ENCODE measurements around the gene TACC2. TPM values are rescaled to one million over a fixed set of nuclear protein-coding genes. Genes with fewer than 3 reads are reported as not detected.

The TACC2 gene
- total and polyA plus RNA-seq, 2 experiments from 2014 or later, result 4.3 to 16.7 TPM

GRCh38 chr10:122132882-122133565 lies 144.1 kb downstream of the TACC2 start:
- peaks cover 23% of the 10 kb centered on the region; the same call in 1 of the 2 replicates for H3K79me2 ChIP-seq (ENCODE audit: insufficient read depth)
- in situ Hi-C loops (cut with MboI), result no loop called here

GRCh38 chr10:122135251-122136025 lies 146.5 kb downstream of the TACC2 start:
- Histone ChIP-seq H3K9me2 (ENCODE audit: insufficient read depth) (no peaks in the 10 kb centered on the region), H3K4me1 (ENCODE audit: insufficient read depth) (peaks cover 5% of the 10 kb centered on the region), H3K27ac (no peak overlapping the region), H3K36me3 (ENCODE audit: low read depth) (no peaks in the 10 kb centered on the region), H3K79me2 (ENCODE audit: insufficient read depth) (peaks cover 9% of the 10 kb centered on the region; the same call in 1 of the 2 replicates), H3K4me2 (ENCODE audit: unreplicated experiment) (no peak overlapping the region), H2AFZ (no peak overlapping the region), H3K9ac (no peak overlapping the region), H3K27me3 (replicated peaks; ENCODE audit: insufficient read depth) (no peaks in the 10 kb centered on the region), H3F3A (ENCODE audit: insufficient read depth) (peaks cover 7% of the 10 kb centered on the region), H3K9me3 (ENCODE audit: low read depth) (no peaks in the 10 kb centered on the region), H4K20me1 (ENCODE audit: insufficient read depth) (no peaks in the 10 kb centered on the region), H3K4me3 (no peak overlapping the region)
- WGBS, 2 experiments (ENCODE audit: low coverage in 1 of 2, low lambda C conversion rate in 2 of 2, missing lambda C conversion rate in 2 of 2), result 76 to 82% methylated on average over 13 of the region's 13 CpGs
- no peak for TF ChIP-seq EZH2phosphoT487 (IDR thresholded peaks at IDR 0.05; ENCODE audit: insufficient read depth, low read depth)
- TF ChIP-seq EZH2 (IDR thresholded peaks at IDR 0.05; ENCODE audit: insufficient read depth, poor library complexity, severe bottlenecking), result no peak
- in situ Hi-C loops (cut with MboI), result no loop called here
- no peak for DNase-seq

More at GRCh38 chr10:122132882-122133565, 144.1 kb downstream of the TACC2 start:
- DNase-seq, result no peak
- Histone ChIP-seq H3K9ac (no peak overlapping the region), H3K9me2 (ENCODE audit: insufficient read depth) (no peaks in the 10 kb centered on the region), H3K27ac (no peak overlapping the region), H3K27me3 (replicated peaks; ENCODE audit: insufficient read depth) (no peaks in the 10 kb centered on the region), H3K4me3 (no peak overlapping the region), H3F3A (ENCODE audit: insufficient read depth) (0 out of 2 replicates have a peak, but pooled peaks cover 3% of the 10 kb centered on the region), H3K36me3 (ENCODE audit: low read depth) (no peaks in the 10 kb centered on the region), H2AFZ (no peak overlapping the region), H3K4me1 (ENCODE audit: insufficient read depth) (peaks cover 8% of the 10 kb centered on the region), H3K4me2 (ENCODE audit: unreplicated experiment) (no peak overlapping the region), H4K20me1 (ENCODE audit: insufficient read depth) (no peaks in the 10 kb centered on the region), H3K9me3 (ENCODE audit: low read depth) (no peaks in the 10 kb centered on the region)
- 76 to 84% methylated on average over 12 of the region's 12 CpGs for WGBS, 2 experiments (ENCODE audit: low coverage in 1 of 2, low lambda C conversion rate in 2 of 2, missing lambda C conversion rate in 2 of 2)
- no peak for TF ChIP-seq EZH2phosphoT487 (IDR thresholded peaks at IDR 0.05; ENCODE audit: insufficient read depth, low read depth)
- no peak for TF ChIP-seq EZH2 (IDR thresholded peaks at IDR 0.05; ENCODE audit: insufficient read depth, poor library complexity, severe bottlenecking)

- peaks cover 28% of the 10 kb centered on the region for H3K4me1 ChIP-seq (ENCODE audit: insufficient read depth)
- H4K20me1 ChIP-seq (ENCODE audit: insufficient read depth), result no peaks in the 10 kb centered on the region
- TF ChIP-seq EZH2phosphoT487 (IDR thresholded peaks at IDR 0.05; ENCODE audit: insufficient read depth, low read depth) (no peak), EZH2 (IDR thresholded peaks at IDR 0.05; ENCODE audit: insufficient read depth, poor library complexity, severe bottlenecking) (no peak)
- no peaks in the 10 kb centered on the region for H3K27me3 ChIP-seq (replicated peaks; ENCODE audit: insufficient read depth)
- no peak overlapping the region for H2AFZ ChIP-seq
- H3K79me2 ChIP-seq (ENCODE audit: insufficient read depth), result no peaks in the 10 kb centered on the region
- H3K9me2 ChIP-seq (ENCODE audit: insufficient read depth), result no peaks in the 10 kb centered on the region
- H3K4me3 ChIP-seq, result no peak overlapping the region
- H3K4me2 ChIP-seq (ENCODE audit: unreplicated experiment), result no peak overlapping the region
- in situ Hi-C loops (cut with MboI), result no loop called here
- 82 to 83% methylated on average over 16 of the region's 16 CpGs for WGBS, 2 experiments (ENCODE audit: low coverage in 1 of 2, low lambda C conversion rate in 2 of 2, missing lambda C conversion rate in 2 of 2)
- H3F3A ChIP-seq (ENCODE audit: insufficient read depth), result peaks cover 31% of the 10 kb centered on the region
- DNase-seq, result no peak
- no peaks in the 10 kb centered on the region for H3K9me3 ChIP-seq (ENCODE audit: low read depth)
- no peak overlapping the region for H3K9ac ChIP-seq
- no peaks in the 10 kb centered on the region for H3K36me3 ChIP-seq (ENCODE audit: low read depth)
- no peak overlapping the region for H3K27ac ChIP-seq
Observed at GRCh38 chr10:122138831-122139625, 150.1 kb downstream of the TACC2 start.

GRCh38 chr10:122139627-122140170 lies 150.7 kb downstream of the TACC2 start:
- Histone ChIP-seq H3K9me3 (ENCODE audit: low read depth) (no peaks in the 10 kb centered on the region), H3K79me2 (ENCODE audit: insufficient read depth) (no peaks in the 10 kb centered on the region), H3K36me3 (ENCODE audit: low read depth) (no peaks in the 10 kb centered on the region), H2AFZ (no peak overlapping the region), H3K9me2 (ENCODE audit: insufficient read depth) (no peaks in the 10 kb centered on the region), H3K9ac (no peak overlapping the region), H3K4me1 (ENCODE audit: insufficient read depth) (peaks cover 28% of the 10 kb centered on the region), H3K27ac (no peak overlapping the region), H4K20me1 (ENCODE audit: insufficient read depth) (no peaks in the 10 kb centered on the region), H3K4me2 (ENCODE audit: unreplicated experiment) (no peak overlapping the region), H3K4me3 (no peak overlapping the region), H3K27me3 (replicated peaks; ENCODE audit: insufficient read depth) (no peaks in the 10 kb centered on the region), H3F3A (ENCODE audit: insufficient read depth) (peaks cover 31% of the 10 kb centered on the region)
- in situ Hi-C loops (cut with MboI), result no loop called here
- DNase-seq, result no peak
- 85 to 89% methylated on average over 9 to 10 of the region's 10 CpGs for WGBS, 2 experiments (ENCODE audit: low coverage in 1 of 2, low lambda C conversion rate in 2 of 2, missing lambda C conversion rate in 2 of 2)
- TF ChIP-seq EZH2phosphoT487 (IDR thresholded peaks at IDR 0.05; ENCODE audit: insufficient read depth, low read depth), result no peak
- TF ChIP-seq EZH2 (IDR thresholded peaks at IDR 0.05; ENCODE audit: insufficient read depth, poor library complexity, severe bottlenecking), result no peak
